ENCODE measurements around the gene TTC28.

TTC28 gene

GRCh38 chr22:28230671-28231070, 449.0 kb downstream of the TTC28 start:
- Histone ChIP-seq H3K27me3 (ENCODE audit: insufficient read depth, low read length, poor library complexity, severe bottlenecking) (no peaks in the 10 kb centered on the region), H3K4me2 (ENCODE audit: low read depth, low read length, poor library complexity, severe bottlenecking) (no peak overlapping the region), H3K4me3 (ENCODE audit: low read length, poor library complexity, severe bottlenecking) (no peak overlapping the region), H3F3A (ENCODE audit: low read depth) (no peaks in the 10 kb centered on the region), H3K9me2 (replicated peaks; ENCODE audit: low read depth, low read length) (no peaks in the 10 kb centered on the region), H3K9ac (ENCODE audit: low read depth, low read length, poor library complexity, severe bottlenecking) (no peak overlapping the region), H3K36me3 (ENCODE audit: insufficient read depth, low read length) (0 out of 2 replicates have a peak, but pooled peaks cover 2% of the 10 kb centered on the region), H4K20me1 (ENCODE audit: insufficient read depth, low read length, poor library complexity, severe bottlenecking) (peaks cover 3% of the 10 kb centered on the region), H3K9me3 (ENCODE audit: insufficient read depth, low read depth, low read length) (no peaks in the 10 kb centered on the region), H3K79me2 (ENCODE audit: insufficient read depth, low read length) (peaks cover 63% of the 10 kb centered on the region), H3K4me1 (ENCODE audit: insufficient read depth, low read length, poor library complexity, severe bottlenecking) (peaks cover 6% of the 10 kb centered on the region), H2AFZ (ENCODE audit: low read length) (no peak overlapping the region)
- no peak for TF ChIP-seq EZH2phosphoT487 (IDR thresholded peaks at IDR 0.05; ENCODE audit: borderline replicate concordance)
- no peak for TF ChIP-seq CTCF (conservative IDR thresholded peaks at IDR 0.05; ENCODE audit: low read length)

- H3K4me3 ChIP-seq (ENCODE audit: low read length, poor library complexity, severe bottlenecking), result no peak overlapping the region
- peaks cover under 1% of the 10 kb centered on the region for H3K4me1 ChIP-seq (ENCODE audit: insufficient read depth, low read length, poor library complexity, severe bottlenecking)
- H4K20me1 ChIP-seq (ENCODE audit: insufficient read depth, low read length, poor library complexity, severe bottlenecking), result peaks cover 3% of the 10 kb centered on the region
- TF ChIP-seq EZH2phosphoT487 (IDR thresholded peaks at IDR 0.05; ENCODE audit: borderline replicate concordance) (no peak), CTCF (conservative IDR thresholded peaks at IDR 0.05; ENCODE audit: low read length) (no peak)
- peaks cover 59% of the 10 kb centered on the region for H3K79me2 ChIP-seq (ENCODE audit: insufficient read depth, low read length)
- H3K9me2 ChIP-seq (replicated peaks; ENCODE audit: low read depth, low read length), result no peaks in the 10 kb centered on the region
- no peak overlapping the region for H2AFZ ChIP-seq (ENCODE audit: low read length)
- H3K36me3 ChIP-seq (ENCODE audit: insufficient read depth, low read length), result no peaks in the 10 kb centered on the region
- H3K9ac ChIP-seq (ENCODE audit: low read depth, low read length, poor library complexity, severe bottlenecking), result no peak overlapping the region
- no peaks in the 10 kb centered on the region for H3K9me3 ChIP-seq (ENCODE audit: insufficient read depth, low read depth, low read length)
- H3K4me2 ChIP-seq (ENCODE audit: low read depth, low read length, poor library complexity, severe bottlenecking), result no peak overlapping the region
- H3F3A ChIP-seq (ENCODE audit: low read depth), result no peaks in the 10 kb centered on the region
- no peaks in the 10 kb centered on the region for H3K27me3 ChIP-seq (ENCODE audit: insufficient read depth, low read length, poor library complexity, severe bottlenecking)
Observed at GRCh38 chr22:28229566-28230485, 449.8 kb downstream of the TTC28 start.

GRCh38 chr22:28223826-28224225, 455.8 kb downstream of the TTC28 start:
- no peaks in the 10 kb centered on the region for H3K9me2 ChIP-seq (replicated peaks; ENCODE audit: low read depth, low read length)
- peaks cover 5% of the 10 kb centered on the region; the same call in 1 of the 2 replicates for H3K36me3 ChIP-seq (ENCODE audit: insufficient read depth, low read length)
- H3K4me3 ChIP-seq (ENCODE audit: low read length, poor library complexity, severe bottlenecking), result no peak overlapping the region
- H3F3A ChIP-seq (ENCODE audit: low read depth), result no peaks in the 10 kb centered on the region
- no peaks in the 10 kb centered on the region for H4K20me1 ChIP-seq (ENCODE audit: insufficient read depth, low read length, poor library complexity, severe bottlenecking)
- no peak overlapping the region for H3K4me2 ChIP-seq (ENCODE audit: low read depth, low read length, poor library complexity, severe bottlenecking)
- H3K4me1 ChIP-seq (ENCODE audit: insufficient read depth, low read length, poor library complexity, severe bottlenecking), result peaks cover 25% of the 10 kb centered on the region
- no peaks in the 10 kb centered on the region for H3K27me3 ChIP-seq (ENCODE audit: insufficient read depth, low read length, poor library complexity, severe bottlenecking)
- no peaks in the 10 kb centered on the region for H3K9me3 ChIP-seq (ENCODE audit: insufficient read depth, low read depth, low read length)
- H2AFZ ChIP-seq (ENCODE audit: low read length), result no peak overlapping the region
- TF ChIP-seq CTCF (conservative IDR thresholded peaks at IDR 0.05; ENCODE audit: low read length) (no peak), EZH2phosphoT487 (IDR thresholded peaks at IDR 0.05; ENCODE audit: borderline replicate concordance) (no peak)
- H3K79me2 ChIP-seq (ENCODE audit: insufficient read depth, low read length), result peaks cover 82% of the 10 kb centered on the region
- no peak overlapping the region for H3K9ac ChIP-seq (ENCODE audit: low read depth, low read length, poor library complexity, severe bottlenecking)

Data from Loucy (cell line).